ENCODE results near the gene BRF1.

DNA sequence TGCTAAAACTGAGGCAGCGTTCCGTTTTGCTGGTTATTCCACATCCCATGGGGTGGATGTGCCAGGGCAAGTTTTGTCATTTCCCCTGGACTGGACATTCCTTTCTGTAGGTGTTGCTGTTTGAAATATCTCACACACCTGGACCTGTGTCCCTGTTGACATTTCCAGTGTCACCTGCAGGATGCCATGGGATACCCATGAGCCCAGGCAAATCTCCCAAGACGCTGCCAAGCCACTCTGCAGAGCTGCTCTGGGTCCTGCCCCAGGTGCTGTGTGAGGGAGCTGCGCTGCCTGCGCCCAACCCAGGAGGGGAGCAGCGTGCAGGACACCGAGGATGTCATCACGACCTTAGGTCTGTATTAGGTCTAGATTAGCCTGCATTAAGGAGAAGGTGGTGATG lies 8.6 kb upstream of the BRF1 start:
- TF ChIP-seq GATA2 (IDR thresholded peaks at IDR 0.05; ENCODE audit: low read depth, low read length) = no peak
- TF ChIP-seq GATA3 (IDR thresholded peaks at IDR 0.05; ENCODE audit: low read depth, low read length) = no peak

Data from SH-SY5Y (cell line).